Thoracic aorta (tissue), 2 donors: ENCODE measurements around the gene SRSF12. TPM values are rescaled to one million over a fixed set of nuclear protein-coding genes. Genes with fewer than 3 reads are reported as not detected.

Experiments
- ATAC-seq: fragments of 150-250 bp; one replicate; pipeline ENCODE4 v1.8.0; 2017; ENCODE audit warnings: low read depth; ENCODE audit not compliant: insufficient number of reproducible peaks, low FRiP score
- DNase-seq: peaks from one replicate; pipeline ENCODE4 v3.0.0-alpha.2; 2020; ENCODE audit warnings: low spot score
- H3K27ac ChIP-seq, 2 donors: fragments of 200-600 bp; sonication (generic); 1 replicate in 1 of 2; 2 replicates in 1 of 2; pipeline ENCODE4 v1.5.1; 2016; ENCODE audit warnings: mild to moderate bottlenecking in 2 of 2, moderate library complexity in 2 of 2
- H3K27me3 ChIP-seq: fragments of 200-600 bp; sonication (generic); replicated peaks from 2 replicates; pipeline ENCODE4 v1.6.0; 2016; ENCODE audit warnings: mild to moderate bottlenecking; ENCODE audit not compliant: insufficient read depth
- H3K36me3 ChIP-seq: fragments of 200-600 bp; sonication (generic); one replicate; pipeline ENCODE4 v1.5.1; 2016
- H3K4me1 ChIP-seq, 2 donors: fragments of 200-600 bp; sonication (generic); 1 replicate in 1 of 2; 2 replicates in 1 of 2; pipeline versions ENCODE4 v1.5.1 to v1.6.0; 2016; ENCODE audit warnings: low read depth in 2 of 2, mild to moderate bottlenecking in 1 of 2; ENCODE audit not compliant: control insufficient read depth in 1 of 2
- H3K4me3 ChIP-seq: fragments of 200-600 bp; sonication (generic); 2 replicates; pipeline ENCODE4 v1.5.1; 2016; ENCODE audit warnings: mild to moderate bottlenecking
- H3K9me3 ChIP-seq: fragments of 200-600 bp; sonication (generic); 2 replicates; pipeline ENCODE4 v1.5.1; 2016
- CTCF ChIP-seq: fragments of 200-600 bp; sonication (generic); IDR thresholded peaks from one replicate; pipeline ENCODE4 v1.5.1; 2019; ENCODE audit warnings: antibody characterized with exemption
- total RNA-seq, 2 donors: library from RNA; depleted of rRNA; stranded (reverse); fragments of >200 nt; gene quantifications; one replicate each; pipeline versions ENCODE4 v1.1.0 to v1.2.3, GENCODE V29; 2016

Gene SRSF12
- total RNA-seq, 2 donors from 2014 or later = 0.41 to 1.3 TPM

- ATAC-seq = no peak
- no peak overlapping the region for H3K27ac ChIP-seq
- no peak for DNase-seq
- no peak overlapping the region for H3K4me3 ChIP-seq
- TF ChIP-seq CTCF = peak; percentile 42
- no peaks in the 10 kb centered on the region for H3K36me3 ChIP-seq
- H3K4me1 ChIP-seq = peaks cover 0 to 10% of the 10 kb centered on the region in 2 donors
- no peaks in the 10 kb centered on the region for H3K27me3 ChIP-seq
- H3K9me3 ChIP-seq = no peaks in the 10 kb centered on the region
These were observed 4.8 kb upstream of the SRSF12 start for GRCh38 chr6:89122625-89123024.

- DNase-seq = no peak
- Histone ChIP-seq H3K4me3 (no peak overlapping the region), H3K4me1 (peaks cover 0 to 12% of the 10 kb centered on the region in 2 donors), H3K9me3 (no peaks in the 10 kb centered on the region), H3K27ac (no peak overlapping the region), H3K36me3 (no peaks in the 10 kb centered on the region), H3K27me3 (no peaks in the 10 kb centered on the region)
- no peak for TF ChIP-seq CTCF
- ATAC-seq = no peak
These were observed 4.1 kb upstream of the SRSF12 start for GRCh38 chr6:89121934-89122333.

- Histone ChIP-seq H3K27ac (no peak overlapping the region), H3K27me3 (no peaks in the 10 kb centered on the region), H3K4me3 (no peak overlapping the region), H3K36me3 (no peaks in the 10 kb centered on the region), H3K9me3 (no peaks in the 10 kb centered on the region), H3K4me1 (peaks cover 0 to 17% of the 10 kb centered on the region in 2 donors)
- DNase-seq (no peak), ATAC-seq (no peak)
- TF ChIP-seq CTCF = no peak
These were observed 2.5 kb upstream of the SRSF12 start for GRCh38 chr6:89120371-89120770.

- no peak for TF ChIP-seq CTCF
- no peak overlapping the region for H3K27ac ChIP-seq
- DNase-seq (no peak), ATAC-seq (no peak)
- H3K36me3 ChIP-seq = no peaks in the 10 kb centered on the region
- H3K4me1 ChIP-seq = peaks cover 0 to 17% of the 10 kb centered on the region in 2 donors
- H3K4me3 ChIP-seq = no peak overlapping the region
- H3K27me3 ChIP-seq = no peaks in the 10 kb centered on the region
- H3K9me3 ChIP-seq = no peaks in the 10 kb centered on the region
These were observed 1.1 kb upstream of the SRSF12 start for GRCh38 chr6:89118931-89119330.

- no peaks in the 10 kb centered on the region for H3K9me3 ChIP-seq
- ATAC-seq (no peak), DNase-seq (no peak)
- no peak for TF ChIP-seq CTCF
- peak overlapping the region; percentile 89 for H3K4me3 ChIP-seq
- H3K27ac ChIP-seq = no peak overlapping the region
- H3K27me3 ChIP-seq = no peaks in the 10 kb centered on the region
- no peaks in the 10 kb centered on the region for H3K36me3 ChIP-seq
- H3K4me1 ChIP-seq = peaks cover 2 to 20% of the 10 kb centered on the region in 2 donors
These were observed 1.2 kb downstream of the SRSF12 start for GRCh38 chr6:89116702-89117101.
